PFSK-1 (cell line): ENCODE data around the gene PHF12.

Source experiments
- POLR2AphosphoS5 ChIP-seq: IDR thresholded peaks from 2 replicates; pipeline ENCODE4 v1.6.1; 2012; ENCODE audit warnings: low read depth, mild to moderate bottlenecking, control low read depth, low read length, moderate library complexity
- SIN3A ChIP-seq: IDR thresholded peaks from 2 replicates; pipeline ENCODE4 v1.6.1; 2012; ENCODE audit warnings: mild to moderate bottlenecking, low read length, moderate library complexity, borderline replicate concordance; ENCODE audit not compliant: insufficient read depth
- TAF1 ChIP-seq: IDR thresholded peaks from 2 replicates; pipeline ENCODE4 v1.6.1; 2012; ENCODE audit warnings: low read length, control low read depth, borderline replicate concordance; ENCODE audit not compliant: insufficient read depth
- TF ChIP-seq, protein P1 (sequence below), 2 experiments: IDR thresholded peaks; 2 replicates each; pipeline versions ENCODE4 v1.6.1 to v1.8.0; 2011 to 2012; ENCODE audit warnings: low read depth in 2 of 2, low read length in 2 of 2, control low read depth in 1 of 2, inconsistent platforms in 1 of 2, mild to moderate bottlenecking in 1 of 2, moderate library complexity in 1 of 2; ENCODE audit not compliant: insufficient read depth in 1 of 2

- TF ChIP-seq POLR2AphosphoS5 (no peak), TAF1 (no peak), SIN3A (no peak)
- TF ChIP-seq, protein P1, sequence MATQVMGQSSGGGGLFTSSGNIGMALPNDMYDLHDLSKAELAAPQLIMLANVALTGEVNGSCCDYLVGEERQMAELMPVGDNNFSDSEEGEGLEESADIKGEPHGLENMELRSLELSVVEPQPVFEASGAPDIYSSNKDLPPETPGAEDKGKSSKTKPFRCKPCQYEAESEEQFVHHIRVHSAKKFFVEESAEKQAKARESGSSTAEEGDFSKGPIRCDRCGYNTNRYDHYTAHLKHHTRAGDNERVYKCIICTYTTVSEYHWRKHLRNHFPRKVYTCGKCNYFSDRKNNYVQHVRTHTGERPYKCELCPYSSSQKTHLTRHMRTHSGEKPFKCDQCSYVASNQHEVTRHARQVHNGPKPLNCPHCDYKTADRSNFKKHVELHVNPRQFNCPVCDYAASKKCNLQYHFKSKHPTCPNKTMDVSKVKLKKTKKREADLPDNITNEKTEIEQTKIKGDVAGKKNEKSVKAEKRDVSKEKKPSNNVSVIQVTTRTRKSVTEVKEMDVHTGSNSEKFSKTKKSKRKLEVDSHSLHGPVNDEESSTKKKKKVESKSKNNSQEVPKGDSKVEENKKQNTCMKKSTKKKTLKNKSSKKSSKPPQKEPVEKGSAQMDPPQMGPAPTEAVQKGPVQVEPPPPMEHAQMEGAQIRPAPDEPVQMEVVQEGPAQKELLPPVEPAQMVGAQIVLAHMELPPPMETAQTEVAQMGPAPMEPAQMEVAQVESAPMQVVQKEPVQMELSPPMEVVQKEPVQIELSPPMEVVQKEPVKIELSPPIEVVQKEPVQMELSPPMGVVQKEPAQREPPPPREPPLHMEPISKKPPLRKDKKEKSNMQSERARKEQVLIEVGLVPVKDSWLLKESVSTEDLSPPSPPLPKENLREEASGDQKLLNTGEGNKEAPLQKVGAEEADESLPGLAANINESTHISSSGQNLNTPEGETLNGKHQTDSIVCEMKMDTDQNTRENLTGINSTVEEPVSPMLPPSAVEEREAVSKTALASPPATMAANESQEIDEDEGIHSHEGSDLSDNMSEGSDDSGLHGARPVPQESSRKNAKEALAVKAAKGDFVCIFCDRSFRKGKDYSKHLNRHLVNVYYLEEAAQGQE (IDR thresholded peaks at IDR 0.05; ENCODE audit: insufficient read depth in 1 of 2, low read depth in 2 of 2, low read length in 2 of 2): no peak
These were observed 21.5 kb downstream of the PHF12 start for GRCh38 chr17:28929787-28930186.
